ENCODE results near the gene KRTAP20-1.

DNA sequence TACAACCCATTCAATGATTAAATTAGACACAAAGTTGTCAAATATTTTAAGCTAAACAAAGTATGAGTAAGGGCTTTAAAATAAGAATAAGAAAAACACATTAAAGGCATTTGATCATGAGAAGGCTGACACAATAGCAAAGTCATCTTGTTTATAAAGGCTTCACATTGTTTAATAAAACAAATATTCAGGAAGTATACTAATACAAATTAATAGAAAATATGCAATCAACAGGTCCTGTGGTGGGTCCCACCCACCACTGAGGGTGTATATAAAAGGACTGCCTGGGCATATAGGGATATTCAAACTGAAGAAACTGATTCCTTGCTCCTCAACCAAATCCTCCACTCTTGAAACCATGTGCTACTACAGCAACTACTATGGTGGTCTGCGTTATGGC lies 18.7 kb downstream of the KRTAP20-1 start, which contains the start of gene KRTAP20-2:
- TF ChIP-seq CTCF (IDR thresholded peaks at IDR 0.05) (no peak), POLR2A (IDR thresholded peaks at IDR 0.05; ENCODE audit: low read length) (no peak), SREBF2 (IDR thresholded peaks at IDR 0.05) (no peak), USF2 (IDR thresholded peaks at IDR 0.05) (no peak), MYC (IDR thresholded peaks at IDR 0.05; ENCODE audit: borderline replicate concordance, low read length) (no peak), JUN (IDR thresholded peaks at IDR 0.05) (no peak)

All from A549 (cell line).